WTC11 (cell line): ENCODE measurements around the gene OSBPL9. TPM values are rescaled to one million over a fixed set of nuclear protein-coding genes. Genes with fewer than 3 reads are reported as not detected.

Experiments
- ATAC-seq: fragments of 200-7000 bp; cut with Tn5 transposase; 2 replicates; pipeline ENCODE4 v1.10.0; 2021; ENCODE audit warnings: mild to moderate bottlenecking, moderate library complexity
- CTCF ChIA-PET: fragments of 300-600 bp; sonication (Branson Sonifier 250); formaldehyde crosslinking; loops from one replicate; lab custom pipeline; 2021; ENCODE audit warnings: antibody characterized with exemption; lab: Charles Lee
- POLR2A ChIA-PET: fragments of 350-600 bp; sonication (Branson Sonifier 250); formaldehyde crosslinking; loops from one replicate; lab custom pipeline; 2021; ENCODE audit warnings: antibody characterized with exemption; lab: Charles Lee
- DNase-seq: peaks from one replicate; pipeline ENCODE4 v3.0.0; 2021; ENCODE audit warnings: low spot score
- H3K27ac Mint-ChIP-seq: 2 replicates; pipeline ENCODE4 v1.8.0; 2021; ENCODE audit warnings: mixed read lengths
- H3K27me3 Mint-ChIP-seq: 2 replicates; pipeline ENCODE4 v1.8.0; 2021; ENCODE audit warnings: low read depth, mild to moderate bottlenecking, moderate library complexity, mixed read lengths
- H3K36me3 Mint-ChIP-seq: 2 replicates; pipeline ENCODE4 v1.8.0; 2021; ENCODE audit warnings: mixed read lengths
- H3K4me1 Mint-ChIP-seq: 2 replicates; pipeline ENCODE4 v1.8.0; 2022; ENCODE audit warnings: mixed read lengths
- H3K4me3 Mint-ChIP-seq: 2 replicates; pipeline ENCODE4 v1.8.0; 2021; ENCODE audit warnings: mild to moderate bottlenecking, moderate library complexity, mixed read lengths
- H3K9me3 Mint-ChIP-seq: 2 replicates; pipeline ENCODE4 v1.8.0; 2021; ENCODE audit warnings: mixed read lengths
- CREM ChIP-seq: sonication (generic); formaldehyde crosslinking; IDR thresholded peaks from 2 replicates; pipeline ENCODE4 v1.8.1; 2022; ENCODE audit warnings: mild to moderate bottlenecking, missing genetic modification reagents, moderate library complexity
- FOXJ3 ChIP-seq: sonication (generic); formaldehyde crosslinking; IDR thresholded peaks from 2 replicates; pipeline ENCODE4 v1.9.0; 2021; ENCODE audit warnings: missing genetic modification reagents, mild to moderate bottlenecking, borderline replicate concordance
- FOXK1 ChIP-seq: sonication (generic); formaldehyde crosslinking; IDR thresholded peaks from 2 replicates; pipeline ENCODE4 v1.8.0; 2022; ENCODE audit warnings: mild to moderate bottlenecking, moderate library complexity, missing genetic modification reagents
- GTF2I ChIP-seq: fragments of 250-450 bp; sonication (Bioruptor Pico); conservative IDR thresholded peaks from 2 replicates; pipeline ENCODE4 v1.4.0; 2021; ENCODE audit warnings: mild to moderate bottlenecking
- KAT7 ChIP-seq: sonication (generic); formaldehyde crosslinking; IDR thresholded peaks from 2 replicates; pipeline ENCODE4 v1.8.1; 2023; ENCODE audit warnings: missing genetic modification reagents, mild to moderate bottlenecking, borderline replicate concordance
- MYBL2 ChIP-seq: sonication (generic); formaldehyde crosslinking; IDR thresholded peaks from 2 replicates; pipeline ENCODE4 v1.8.1; 2023; ENCODE audit warnings: mild to moderate bottlenecking, moderate library complexity, missing genetic modification reagents
- NFATC4 ChIP-seq: fragments of 250-450 bp; sonication (Bioruptor Pico); IDR thresholded peaks from 2 replicates; pipeline ENCODE4 v1.9.0; 2021; ENCODE audit warnings: mild to moderate bottlenecking
- NR3C1 ChIP-seq: sonication (generic); formaldehyde crosslinking; conservative IDR thresholded peaks from 2 replicates; pipeline ENCODE4 v1.8.1; 2023; ENCODE audit warnings: low read depth, mild to moderate bottlenecking, missing genetic modification reagents
- RORB ChIP-seq: fragments of 250-450 bp; sonication (Bioruptor Pico); IDR thresholded peaks from 2 replicates; pipeline ENCODE4 v1.9.0; 2021; ENCODE audit warnings: mild to moderate bottlenecking
- SMAD4 ChIP-seq: sonication (generic); formaldehyde crosslinking; IDR thresholded peaks from 2 replicates; pipeline ENCODE4 v1.8.0; 2022; ENCODE audit warnings: mild to moderate bottlenecking, missing genetic modification reagents
- TEAD1 ChIP-seq: sonication (generic); formaldehyde crosslinking; IDR thresholded peaks from 2 replicates; pipeline ENCODE4 v1.8.0; 2022; ENCODE audit warnings: mild to moderate bottlenecking, missing genetic modification reagents
- TP53 ChIP-seq: sonication (generic); formaldehyde crosslinking; IDR thresholded peaks from 2 replicates; pipeline ENCODE4 v1.8.1; 2023; ENCODE audit warnings: mild to moderate bottlenecking, missing genetic modification reagents
- ZNF317 ChIP-seq: sonication (generic); formaldehyde crosslinking; IDR thresholded peaks from 2 replicates; pipeline ENCODE4 v1.8.1; 2023; ENCODE audit warnings: low read depth, mild to moderate bottlenecking, moderate library complexity, missing genetic modification reagents, borderline replicate concordance
- total RNA-seq: library from RNA; stranded (reverse); gene quantifications from 3 replicates; pipeline ENCODE4 v1.2.3, GENCODE V29; 2021
- TF ChIP-seq, protein P1 (sequence below): sonication (generic); formaldehyde crosslinking; IDR thresholded peaks from 2 replicates; pipeline ENCODE4 v1.8.1; 2023; ENCODE audit warnings: mild to moderate bottlenecking, moderate library complexity, missing genetic modification reagents
- TF ChIP-seq, protein P2 (sequence below): sonication (generic); formaldehyde crosslinking; IDR thresholded peaks from 2 replicates; pipeline ENCODE4 v1.8.1; 2023; ENCODE audit warnings: mild to moderate bottlenecking, missing genetic modification reagents, borderline replicate concordance
- TF ChIP-seq, protein P3 (sequence below): sonication (generic); formaldehyde crosslinking; IDR thresholded peaks from 2 replicates; pipeline ENCODE4 v1.8.0; 2022; ENCODE audit warnings: mild to moderate bottlenecking, missing genetic modification reagents
- TF ChIP-seq, protein P4 (sequence below): fragments of 250-450 bp; sonication (Bioruptor Pico); IDR thresholded peaks from 2 replicates; pipeline ENCODE4 v1.9.0; 2021; ENCODE audit warnings: mild to moderate bottlenecking
- TF ChIP-seq, protein P5 (sequence below): sonication (generic); formaldehyde crosslinking; IDR thresholded peaks from 2 replicates; pipeline ENCODE4 v1.8.1; 2023; ENCODE audit warnings: mild to moderate bottlenecking, missing genetic modification reagents
- TF ChIP-seq, protein P6 (sequence below): sonication (generic); formaldehyde crosslinking; IDR thresholded peaks from 2 replicates; pipeline ENCODE4 v1.8.1; 2022; ENCODE audit warnings: low read depth, mild to moderate bottlenecking, moderate library complexity, missing genetic modification reagents, borderline replicate concordance
- TF ChIP-seq, protein P7 (sequence below): sonication (generic); formaldehyde crosslinking; IDR thresholded peaks from 2 replicates; pipeline ENCODE4 v1.8.0; 2023; ENCODE audit warnings: missing genetic modification reagents

OSBPL9 gene
- total RNA-seq, 1 experiment from 2014 or later: 55.6 TPM

DNA sequence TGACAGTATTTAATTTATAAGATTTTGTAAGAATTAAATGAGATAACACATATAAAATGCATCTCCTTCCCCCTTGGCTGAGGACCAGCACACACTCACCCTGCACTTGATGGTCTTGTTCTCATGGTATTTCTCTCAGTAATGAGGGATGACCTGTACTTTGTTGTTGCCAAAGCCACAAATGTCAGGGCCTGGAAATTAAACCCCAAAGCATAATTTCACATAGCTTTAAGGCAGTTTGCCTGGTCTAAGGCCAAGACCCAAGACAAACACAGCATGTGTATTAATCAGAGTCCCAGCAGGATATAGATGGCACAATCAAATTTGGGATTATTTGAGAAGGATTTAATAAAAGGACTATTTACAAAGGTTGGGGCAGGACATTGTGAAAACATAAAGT, 49.2 kb upstream of the OSBPL9 start:
- DNase-seq: no peak
- Mint-ChIP-seq H3K36me3 (no peaks in the 10 kb centered on the region), H3K27ac (no peak overlapping the region), H3K9me3 (no peaks in the 10 kb centered on the region), H3K27me3 (no peaks in the 10 kb centered on the region)
- CTCF ChIA-PET: no interaction called here
- POLR2A ChIA-PET: no interaction called here
- no peak for TF ChIP-seq NFATC4 (CRISPR knock-in tag)
- TF ChIP-seq FOXK1: no peak
- TF ChIP-seq, protein P1, sequence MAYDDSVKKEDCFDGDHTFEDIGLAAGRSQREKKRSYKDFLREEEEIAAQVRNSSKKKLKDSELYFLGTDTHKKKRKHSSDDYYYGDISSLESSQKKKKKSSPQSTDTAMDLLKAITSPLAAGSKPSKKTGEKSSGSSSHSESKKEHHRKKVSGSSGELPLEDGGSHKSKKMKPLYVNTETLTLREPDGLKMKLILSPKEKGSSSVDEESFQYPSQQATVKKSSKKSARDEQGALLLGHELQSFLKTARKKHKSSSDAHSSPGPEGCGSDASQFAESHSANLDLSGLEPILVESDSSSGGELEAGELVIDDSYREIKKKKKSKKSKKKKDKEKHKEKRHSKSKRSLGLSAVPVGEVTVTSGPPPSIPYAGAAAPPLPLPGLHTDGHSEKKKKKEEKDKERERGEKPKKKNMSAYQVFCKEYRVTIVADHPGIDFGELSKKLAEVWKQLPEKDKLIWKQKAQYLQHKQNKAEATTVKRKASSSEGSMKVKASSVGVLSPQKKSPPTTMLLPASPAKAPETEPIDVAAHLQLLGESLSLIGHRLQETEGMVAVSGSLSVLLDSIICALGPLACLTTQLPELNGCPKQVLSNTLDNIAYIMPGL: no peak
- TF ChIP-seq, protein P2, sequence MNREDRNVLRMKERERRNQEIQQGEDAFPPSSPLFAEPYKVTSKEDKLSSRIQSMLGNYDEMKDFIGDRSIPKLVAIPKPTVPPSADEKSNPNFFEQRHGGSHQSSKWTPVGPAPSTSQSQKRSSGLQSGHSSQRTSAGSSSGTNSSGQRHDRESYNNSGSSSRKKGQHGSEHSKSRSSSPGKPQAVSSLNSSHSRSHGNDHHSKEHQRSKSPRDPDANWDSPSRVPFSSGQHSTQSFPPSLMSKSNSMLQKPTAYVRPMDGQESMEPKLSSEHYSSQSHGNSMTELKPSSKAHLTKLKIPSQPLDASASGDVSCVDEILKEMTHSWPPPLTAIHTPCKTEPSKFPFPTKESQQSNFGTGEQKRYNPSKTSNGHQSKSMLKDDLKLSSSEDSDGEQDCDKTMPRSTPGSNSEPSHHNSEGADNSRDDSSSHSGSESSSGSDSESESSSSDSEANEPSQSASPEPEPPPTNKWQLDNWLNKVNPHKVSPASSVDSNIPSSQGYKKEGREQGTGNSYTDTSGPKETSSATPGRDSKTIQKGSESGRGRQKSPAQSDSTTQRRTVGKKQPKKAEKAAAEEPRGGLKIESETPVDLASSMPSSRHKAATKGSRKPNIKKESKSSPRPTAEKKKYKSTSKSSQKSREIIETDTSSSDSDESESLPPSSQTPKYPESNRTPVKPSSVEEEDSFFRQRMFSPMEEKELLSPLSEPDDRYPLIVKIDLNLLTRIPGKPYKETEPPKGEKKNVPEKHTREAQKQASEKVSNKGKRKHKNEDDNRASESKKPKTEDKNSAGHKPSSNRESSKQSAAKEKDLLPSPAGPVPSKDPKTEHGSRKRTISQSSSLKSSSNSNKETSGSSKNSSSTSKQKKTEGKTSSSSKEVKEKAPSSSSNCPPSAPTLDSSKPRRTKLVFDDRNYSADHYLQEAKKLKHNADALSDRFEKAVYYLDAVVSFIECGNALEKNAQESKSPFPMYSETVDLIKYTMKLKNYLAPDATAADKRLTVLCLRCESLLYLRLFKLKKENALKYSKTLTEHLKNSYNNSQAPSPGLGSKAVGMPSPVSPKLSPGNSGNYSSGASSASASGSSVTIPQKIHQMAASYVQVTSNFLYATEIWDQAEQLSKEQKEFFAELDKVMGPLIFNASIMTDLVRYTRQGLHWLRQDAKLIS (CRISPR knock-in tag): no peak
- TF ChIP-seq, protein P3, sequence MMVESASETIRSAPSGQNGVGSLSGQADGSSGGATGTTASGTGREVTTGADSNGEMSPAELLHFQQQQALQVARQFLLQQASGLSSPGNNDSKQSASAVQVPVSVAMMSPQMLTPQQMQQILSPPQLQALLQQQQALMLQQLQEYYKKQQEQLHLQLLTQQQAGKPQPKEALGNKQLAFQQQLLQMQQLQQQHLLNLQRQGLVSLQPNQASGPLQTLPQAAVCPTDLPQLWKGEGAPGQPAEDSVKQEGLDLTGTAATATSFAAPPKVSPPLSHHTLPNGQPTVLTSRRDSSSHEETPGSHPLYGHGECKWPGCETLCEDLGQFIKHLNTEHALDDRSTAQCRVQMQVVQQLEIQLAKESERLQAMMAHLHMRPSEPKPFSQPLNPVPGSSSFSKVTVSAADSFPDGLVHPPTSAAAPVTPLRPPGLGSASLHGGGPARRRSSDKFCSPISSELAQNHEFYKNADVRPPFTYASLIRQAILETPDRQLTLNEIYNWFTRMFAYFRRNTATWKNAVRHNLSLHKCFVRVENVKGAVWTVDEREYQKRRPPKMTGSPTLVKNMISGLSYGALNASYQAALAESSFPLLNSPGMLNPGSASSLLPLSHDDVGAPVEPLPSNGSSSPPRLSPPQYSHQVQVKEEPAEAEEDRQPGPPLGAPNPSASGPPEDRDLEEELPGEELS (CRISPR knock-in tag): no peak
- TF ChIP-seq, protein P4, sequence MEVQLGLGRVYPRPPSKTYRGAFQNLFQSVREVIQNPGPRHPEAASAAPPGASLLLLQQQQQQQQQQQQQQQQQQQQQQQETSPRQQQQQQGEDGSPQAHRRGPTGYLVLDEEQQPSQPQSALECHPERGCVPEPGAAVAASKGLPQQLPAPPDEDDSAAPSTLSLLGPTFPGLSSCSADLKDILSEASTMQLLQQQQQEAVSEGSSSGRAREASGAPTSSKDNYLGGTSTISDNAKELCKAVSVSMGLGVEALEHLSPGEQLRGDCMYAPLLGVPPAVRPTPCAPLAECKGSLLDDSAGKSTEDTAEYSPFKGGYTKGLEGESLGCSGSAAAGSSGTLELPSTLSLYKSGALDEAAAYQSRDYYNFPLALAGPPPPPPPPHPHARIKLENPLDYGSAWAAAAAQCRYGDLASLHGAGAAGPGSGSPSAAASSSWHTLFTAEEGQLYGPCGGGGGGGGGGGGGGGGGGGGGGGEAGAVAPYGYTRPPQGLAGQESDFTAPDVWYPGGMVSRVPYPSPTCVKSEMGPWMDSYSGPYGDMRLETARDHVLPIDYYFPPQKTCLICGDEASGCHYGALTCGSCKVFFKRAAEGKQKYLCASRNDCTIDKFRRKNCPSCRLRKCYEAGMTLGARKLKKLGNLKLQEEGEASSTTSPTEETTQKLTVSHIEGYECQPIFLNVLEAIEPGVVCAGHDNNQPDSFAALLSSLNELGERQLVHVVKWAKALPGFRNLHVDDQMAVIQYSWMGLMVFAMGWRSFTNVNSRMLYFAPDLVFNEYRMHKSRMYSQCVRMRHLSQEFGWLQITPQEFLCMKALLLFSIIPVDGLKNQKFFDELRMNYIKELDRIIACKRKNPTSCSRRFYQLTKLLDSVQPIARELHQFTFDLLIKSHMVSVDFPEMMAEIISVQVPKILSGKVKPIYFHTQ (CRISPR knock-in tag): no peak
- TF ChIP-seq ZNF317 (CRISPR knock-in tag): no peak
- TF ChIP-seq, protein P5, sequence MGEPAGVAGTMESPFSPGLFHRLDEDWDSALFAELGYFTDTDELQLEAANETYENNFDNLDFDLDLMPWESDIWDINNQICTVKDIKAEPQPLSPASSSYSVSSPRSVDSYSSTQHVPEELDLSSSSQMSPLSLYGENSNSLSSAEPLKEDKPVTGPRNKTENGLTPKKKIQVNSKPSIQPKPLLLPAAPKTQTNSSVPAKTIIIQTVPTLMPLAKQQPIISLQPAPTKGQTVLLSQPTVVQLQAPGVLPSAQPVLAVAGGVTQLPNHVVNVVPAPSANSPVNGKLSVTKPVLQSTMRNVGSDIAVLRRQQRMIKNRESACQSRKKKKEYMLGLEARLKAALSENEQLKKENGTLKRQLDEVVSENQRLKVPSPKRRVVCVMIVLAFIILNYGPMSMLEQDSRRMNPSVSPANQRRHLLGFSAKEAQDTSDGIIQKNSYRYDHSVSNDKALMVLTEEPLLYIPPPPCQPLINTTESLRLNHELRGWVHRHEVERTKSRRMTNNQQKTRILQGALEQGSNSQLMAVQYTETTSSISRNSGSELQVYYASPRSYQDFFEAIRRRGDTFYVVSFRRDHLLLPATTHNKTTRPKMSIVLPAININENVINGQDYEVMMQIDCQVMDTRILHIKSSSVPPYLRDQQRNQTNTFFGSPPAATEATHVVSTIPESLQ (CRISPR knock-in tag): no peak
- TF ChIP-seq, all 79 proteins: peak for 0
- Mint-ChIP-seq H3K4me1 (peaks cover 19% of the 10 kb centered on the region), H3K4me3 (no peak overlapping the region)
- ATAC-seq: no peak

DNA sequence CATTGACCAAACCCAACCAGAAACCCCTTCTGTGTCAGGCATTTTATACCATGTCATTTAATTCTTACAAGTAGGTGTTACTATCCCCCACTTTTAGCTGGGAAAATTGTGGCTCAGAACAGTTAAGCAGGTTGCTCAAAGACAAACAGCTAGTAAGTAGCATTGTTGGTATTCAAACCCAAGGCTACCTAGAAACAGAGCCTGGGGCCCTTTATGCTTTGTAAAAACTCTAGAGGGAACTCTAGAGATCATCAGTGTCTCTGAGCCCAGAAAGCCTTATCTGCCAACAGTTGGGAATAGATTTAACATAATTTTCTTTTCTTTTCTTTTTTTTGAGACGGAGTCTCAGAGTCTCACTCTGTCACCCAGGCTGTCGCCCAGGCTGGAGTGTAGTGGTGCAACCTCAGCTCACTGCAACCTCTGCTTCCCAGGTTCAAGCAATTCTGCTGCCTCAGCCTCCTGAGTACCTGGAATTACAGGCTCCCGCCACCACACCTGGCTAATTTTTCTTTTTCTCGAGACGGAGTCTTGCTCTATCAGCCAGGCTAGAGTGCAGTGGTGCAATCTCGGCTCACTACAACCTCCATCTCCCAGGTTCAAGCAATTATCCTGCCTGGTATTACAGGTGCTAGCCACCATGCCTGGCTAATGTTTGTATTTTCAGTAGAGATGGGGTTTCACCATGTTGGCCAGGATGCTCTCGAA, 48.5 kb upstream of the OSBPL9 start:
- CTCF ChIA-PET: no interaction called here
- H3K36me3 Mint-ChIP-seq: no peaks in the 10 kb centered on the region
- no peaks in the 10 kb centered on the region for H3K9me3 Mint-ChIP-seq
- H3K4me3 Mint-ChIP-seq: no peak overlapping the region
- TF ChIP-seq FOXJ3 (CRISPR knock-in tag) (no peak), SMAD4 (no peak), TP53 (no peak), MYBL2 (CRISPR knock-in tag) (no peak), KAT7 (CRISPR knock-in tag) (no peak), NR3C1 (CRISPR knock-in tag) (no peak), TEAD1 (no peak), RORB (CRISPR knock-in tag) (no peak), CREM (CRISPR knock-in tag) (no peak), GTF2I (no peak)
- TF ChIP-seq, protein P6, sequence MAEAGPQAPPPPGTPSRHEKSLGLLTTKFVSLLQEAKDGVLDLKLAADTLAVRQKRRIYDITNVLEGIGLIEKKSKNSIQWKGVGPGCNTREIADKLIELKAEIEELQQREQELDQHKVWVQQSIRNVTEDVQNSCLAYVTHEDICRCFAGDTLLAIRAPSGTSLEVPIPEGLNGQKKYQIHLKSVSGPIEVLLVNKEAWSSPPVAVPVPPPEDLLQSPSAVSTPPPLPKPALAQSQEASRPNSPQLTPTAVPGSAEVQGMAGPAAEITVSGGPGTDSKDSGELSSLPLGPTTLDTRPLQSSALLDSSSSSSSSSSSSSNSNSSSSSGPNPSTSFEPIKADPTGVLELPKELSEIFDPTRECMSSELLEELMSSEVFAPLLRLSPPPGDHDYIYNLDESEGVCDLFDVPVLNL (CRISPR knock-in tag): no peak
- TF ChIP-seq, protein P7, sequence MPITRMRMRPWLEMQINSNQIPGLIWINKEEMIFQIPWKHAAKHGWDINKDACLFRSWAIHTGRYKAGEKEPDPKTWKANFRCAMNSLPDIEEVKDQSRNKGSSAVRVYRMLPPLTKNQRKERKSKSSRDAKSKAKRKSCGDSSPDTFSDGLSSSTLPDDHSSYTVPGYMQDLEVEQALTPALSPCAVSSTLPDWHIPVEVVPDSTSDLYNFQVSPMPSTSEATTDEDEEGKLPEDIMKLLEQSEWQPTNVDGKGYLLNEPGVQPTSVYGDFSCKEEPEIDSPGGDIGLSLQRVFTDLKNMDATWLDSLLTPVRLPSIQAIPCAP (CRISPR knock-in tag): no peak
- TF ChIP-seq, all 79 proteins: peak for 0
- DNase-seq (no peak), ATAC-seq (no peak)
- no peaks in the 10 kb centered on the region for H3K27me3 Mint-ChIP-seq
- H3K4me1 Mint-ChIP-seq: peaks cover 19% of the 10 kb centered on the region
- H3K27ac Mint-ChIP-seq: no peak overlapping the region
- POLR2A ChIA-PET: no interaction called here
